NCI-H460 (cell line): Measurements from ENCODE around the gene ZNF431. TPM values are rescaled to one million over a fixed set of nuclear protein-coding genes. Genes with fewer than 3 reads are reported as not detected.
"Not testable (repeated sequence)": the region's sequence is repeated elsewhere in the genome, so short reads cannot be mapped to it uniquely, and the experiment has no call there.

Experiments used
- DNase-seq: peaks from one replicate; pipeline ENCODE4 v3.0.0-alpha.2; 2016; ENCODE audit warnings: low read depth; ENCODE audit errors: extremely low read depth
- small RNA-seq, 2 experiments: library from RNA; depleted of rRNA; stranded (forward); fragments of <200 nt; gene quantifications; one replicate each; pipeline ENCODE3, GENCODE V24; 2014
- total RNA-seq: library from RNA; depleted of rRNA; stranded (reverse); fragments of >200 nt; shearing (Covaris generic); gene quantifications from 2 replicates; pipeline ENCODE4 v1.2.3, GENCODE V29; 2014; rRNA removed

Gene ZNF431
- total RNA-seq, 1 experiment from 2014 or later = 5.6 TPM

DNA sequence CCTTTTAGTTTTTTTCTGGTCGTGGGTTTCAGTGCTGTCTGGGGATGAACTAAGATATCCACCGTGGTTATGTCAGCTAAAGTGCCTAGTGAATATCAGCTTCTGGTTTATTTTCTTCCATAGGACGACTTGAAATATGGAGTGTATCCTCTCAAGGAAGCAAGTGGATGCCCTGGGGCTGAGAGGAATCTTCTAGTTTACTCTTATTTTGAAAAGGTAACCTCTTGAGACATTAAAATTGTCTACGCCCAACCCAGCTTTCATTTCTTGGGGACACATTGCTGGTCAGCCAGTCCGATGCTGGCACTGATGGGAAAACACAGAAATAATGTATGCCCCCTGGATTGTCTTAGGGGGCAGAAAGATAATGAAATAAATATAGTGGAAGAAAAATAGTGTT, 1.6 kb downstream of the ZNF431 start:
- DNase-seq = no peak

GRCh38 chr19:21143854-21144253, 2.0 kb downstream of the ZNF431 start:
- no peak for DNase-seq

GRCh38 chr19:21147540-21147939, 5.7 kb downstream of the ZNF431 start:
- no peak for DNase-seq

DNA sequence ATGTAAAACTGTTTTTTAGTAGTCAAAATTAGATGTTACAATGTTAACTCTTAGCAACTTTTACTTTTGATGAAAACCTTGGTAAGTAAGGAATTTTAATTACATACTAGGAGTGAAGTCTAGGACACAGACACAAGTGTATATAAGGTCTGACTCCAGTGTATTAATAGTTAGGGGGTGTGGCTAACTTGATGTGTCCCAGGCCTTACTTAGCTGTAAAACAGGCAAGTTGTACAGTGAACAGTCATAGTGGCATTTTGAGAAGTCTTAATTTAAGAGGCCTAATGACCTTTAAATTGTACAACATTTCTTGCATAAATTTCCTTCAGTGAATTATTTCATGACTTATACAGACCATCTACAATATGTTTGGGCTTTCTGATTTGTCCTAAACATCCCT, 6.8 kb downstream of the ZNF431 start:
- DNase-seq = no peak

GRCh38 chr19:21149877-21150276, 8.0 kb downstream of the ZNF431 start:
- no peak for DNase-seq

- no peak for DNase-seq
These were observed 9.6 kb downstream of the ZNF431 start for GRCh38 chr19:21151460-21151859.

GRCh38 chr19:21158523-21159135, 16.8 kb downstream of the ZNF431 start:
- no peak for DNase-seq

DNA sequence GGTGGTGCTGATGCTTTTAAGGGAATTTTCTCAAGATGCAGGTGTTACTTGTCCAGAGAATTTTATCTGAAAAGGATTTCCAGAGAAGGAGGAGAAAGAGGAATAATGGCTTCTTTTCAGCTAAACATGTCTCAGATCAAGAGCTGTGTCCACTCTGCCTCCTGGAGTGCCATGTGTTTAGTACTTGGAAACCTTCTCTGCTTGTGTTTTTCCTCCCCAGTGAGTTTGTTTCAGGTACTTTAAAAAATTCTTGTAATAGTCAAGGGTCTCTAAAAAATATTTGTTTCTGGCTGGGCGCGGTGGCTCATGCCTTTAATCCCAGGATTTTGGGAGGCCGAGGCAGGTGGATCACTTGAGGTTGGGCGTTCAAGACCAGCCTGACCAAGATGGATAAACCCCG, 22.7 kb downstream of the ZNF431 start:
- no peak for DNase-seq

GRCh38 chr19:21166436-21166835, 24.6 kb downstream of the ZNF431 start:
- no peak for DNase-seq

GRCh38 chr19:21197590-21198295, 55.9 kb downstream of the ZNF431 start:
- DNase-seq = no peak

GRCh38 chr19:21202865-21203494, 61.1 kb downstream of the ZNF431 start:
- no peak for DNase-seq

- no peak for DNase-seq
These were observed 68.3 kb downstream of the ZNF431 start for GRCh38 chr19:21210037-21210621.

GRCh38 chr19:21221693-21222092, 79.9 kb downstream of the ZNF431 start:
- no peak for DNase-seq

- not testable (repeated sequence) for DNase-seq
These were observed 88.1 kb downstream of the ZNF431 start for GRCh38 chr19:21229938-21230337.

GRCh38 chr19:21233691-21234090, 91.9 kb downstream of the ZNF431 start:
- no peak for DNase-seq

GRCh38 chr19:21236751-21237150, 94.9 kb downstream of the ZNF431 start:
- DNase-seq = not testable (repeated sequence)

GRCh38 chr19:21238670-21239069, 96.8 kb downstream of the ZNF431 start:
- no peak for DNase-seq

Small RNA genes within 50 kb of the gene (small RNA-seq; reads per million reads assigned to genes)
- 0.02 to 0.35 reads per million in 2 experiments for gene RNA5SP469

Other genes with a start within 250 kb of the ZNF431 start
- gene ZNF85, start 218.8 kb upstream of the ZNF431 start, total RNA-seq = 0.40 and 0.42 TPM in 2 replicates
- gene ZNF430, start 121.4 kb upstream of the ZNF431 start, total RNA-seq = 4.0 and 5.0 TPM in 2 replicates
- 14.9 and 15.5 TPM in 2 replicates for gene ZNF714, start 59.8 kb upstream of the ZNF431 start, total RNA-seq
- gene ZNF708, start 187.4 kb downstream of the ZNF431 start, total RNA-seq = 3.7 and 6.6 TPM in 2 replicates
- gene ZNF738, start 217.0 kb downstream of the ZNF431 start, total RNA-seq = 4.2 and 7.0 TPM in 2 replicates